Liver (tissue), 9 donors: ENCODE measurements around the gene HAAO. TPM values are rescaled to one million over a fixed set of nuclear protein-coding genes. Genes with fewer than 3 reads are reported as not detected.

Experiments used
- DNase-seq: peaks from one replicate; pipeline ENCODE4 v3.0.0-alpha.2; 2017; ENCODE audit warnings: low spot score
- H3K27ac ChIP-seq, 2 donors: one replicate each; pipeline ENCODE4 v1.7.0; 2013; ENCODE audit warnings: inconsistent platforms in 2 of 2, low read length in 2 of 2, control low read depth in 1 of 2, low read depth in 1 of 2, mild to moderate bottlenecking in 1 of 2
- H3K27me3 ChIP-seq, 4 donors: one replicate each; pipeline versions ENCODE4 v1.6.1 to v1.7.0; 2013; ENCODE audit warnings: low read length in 3 of 4, inconsistent platforms in 1 of 4, mild to moderate bottlenecking in 1 of 4, moderate library complexity in 1 of 4; ENCODE audit not compliant: control insufficient read depth in 4 of 4, insufficient read depth in 4 of 4
- H3K36me3 ChIP-seq, 4 donors: one replicate each; pipeline versions ENCODE4 v1.6.1 to v1.7.0; 2013; ENCODE audit warnings: low read length in 3 of 4, mild to moderate bottlenecking in 3 of 4, low read depth in 1 of 4, moderate library complexity in 1 of 4; ENCODE audit not compliant: control insufficient read depth in 4 of 4, insufficient read depth in 3 of 4
- H3K4me1 ChIP-seq, 4 donors: one replicate each; pipeline versions ENCODE4 v1.6.1 to v1.7.0; 2013; ENCODE audit warnings: low read length in 3 of 4, mild to moderate bottlenecking in 3 of 4, moderate library complexity in 1 of 4; ENCODE audit not compliant: control insufficient read depth in 4 of 4, insufficient read depth in 4 of 4
- H3K4me3 ChIP-seq, 3 donors: one replicate each; pipeline versions ENCODE4 v1.6.1 to v1.7.0; 2013; ENCODE audit warnings: low read length in 3 of 3, control low read depth in 1 of 3, low read depth in 1 of 3, mild to moderate bottlenecking in 1 of 3
- H3K9ac ChIP-seq, 2 donors: one replicate each; pipeline ENCODE4 v1.7.0; 2013; ENCODE audit warnings: low read length in 2 of 2, mild to moderate bottlenecking in 2 of 2, moderate library complexity in 2 of 2, control low read depth in 1 of 2, low read depth in 1 of 2
- H3K9me3 ChIP-seq, 4 donors: one replicate each; pipeline versions ENCODE4 v1.6.1 to v1.7.0; 2013; ENCODE audit warnings: low read length in 3 of 4; ENCODE audit not compliant: control insufficient read depth in 4 of 4
- CTCF ChIP-seq: fragments of 150-350 bp; IDR thresholded peaks from 2 replicates; pipeline ENCODE4 v1.5.1; 2017; ENCODE audit warnings: improper control_type of control experiment, low read depth, low read length; ENCODE audit not compliant: missing input control
- EGR1 ChIP-seq, 2 donors: IDR thresholded peaks; 2 replicates each; pipeline ENCODE4 v1.6.1; 2016 to 2018; ENCODE audit warnings: antibody characterized with exemption in 2 of 2, low read depth in 2 of 2
- FOXA1 ChIP-seq: IDR thresholded peaks from 2 replicates; pipeline ENCODE4 v1.6.1; 2016; ENCODE audit warnings: antibody characterized with exemption
- FOXA2 ChIP-seq: IDR thresholded peaks from 2 replicates; pipeline ENCODE4 v1.6.1; 2016; ENCODE audit warnings: antibody characterized with exemption
- GABPA ChIP-seq, 2 donors: IDR thresholded peaks in 1 of 2; conservative IDR thresholded peaks in 1 of 2; 2 replicates each; pipeline ENCODE4 v1.6.1; 2016; ENCODE audit warnings: antibody characterized with exemption in 2 of 2, mild to moderate bottlenecking in 1 of 2, moderate library complexity in 1 of 2
- HNF4A ChIP-seq, 2 donors: conservative IDR thresholded peaks; 2 replicates each; pipeline ENCODE4 v1.6.1; 2016; ENCODE audit warnings: antibody characterized with exemption in 2 of 2, mild to moderate bottlenecking in 2 of 2
- HNF4G ChIP-seq: IDR thresholded peaks from 2 replicates; pipeline ENCODE4 v1.6.1; 2016; ENCODE audit warnings: antibody characterized with exemption
- JUND ChIP-seq, 2 donors: IDR thresholded peaks; 2 replicates each; pipeline ENCODE4 v1.6.1; 2016; ENCODE audit warnings: antibody characterized with exemption in 2 of 2
- MAX ChIP-seq: IDR thresholded peaks from 2 replicates; pipeline ENCODE4 v1.6.1; 2016; ENCODE audit warnings: antibody characterized with exemption
- REST ChIP-seq: IDR thresholded peaks from 2 replicates; pipeline ENCODE4 v1.6.1; 2016; ENCODE audit warnings: antibody characterized with exemption, mild to moderate bottlenecking
- RXRA ChIP-seq, 2 donors: IDR thresholded peaks; 2 replicates each; pipeline ENCODE4 v1.6.1; 2017 to 2018; ENCODE audit warnings: antibody characterized with exemption in 2 of 2, mild to moderate bottlenecking in 1 of 2
- SP1 ChIP-seq: IDR thresholded peaks from 2 replicates; pipeline ENCODE4 v1.6.1; 2018; ENCODE audit warnings: antibody characterized with exemption, mild to moderate bottlenecking
- TAF1 ChIP-seq: conservative IDR thresholded peaks from 2 replicates; pipeline ENCODE4 v1.6.1; 2016; ENCODE audit warnings: antibody characterized with exemption, mild to moderate bottlenecking
- YY1 ChIP-seq: IDR thresholded peaks from 2 replicates; pipeline ENCODE4 v1.6.1; 2016; ENCODE audit warnings: antibody characterized with exemption, mild to moderate bottlenecking
- WGBS: extraction: QIAGEN DNeasy Blood & Tissue Kit; methylation state at CpG from one replicate; pipeline ENCODE4 v1.1.7; 2013; 5-methylcytosine and 5-hydroxymethylcytosine counted together
- polyA plus RNA-seq, 2 donors: library from polyadenylated mRNA; stranded (reverse) in 1 of 2; unstranded in 1 of 2; fragments of 200-250 nt in 1 of 2; fragments of >200 nt in 1 of 2; fragmentation: Nextera tagmentation in 1 of 2; extraction: Ambion mirVana in 1 of 2; gene quantifications; one replicate each; pipeline versions ENCODE4 v1.2.1 to v1.2.3, GENCODE V29; 2013 to 2015
- total RNA-seq, 2 donors: library from RNA; depleted of rRNA; stranded (reverse); fragments of >200 nt; gene quantifications; one replicate each; pipeline ENCODE4 v1.2.3, GENCODE V29; 2014
- TF ChIP-seq, protein P1 (sequence below): IDR thresholded peaks from 2 replicates; pipeline ENCODE4 v1.6.1; 2016; ENCODE audit warnings: antibody characterized with exemption
- TF ChIP-seq, protein P2 (sequence below): IDR thresholded peaks from 2 replicates; pipeline ENCODE4 v1.6.1; 2016; ENCODE audit warnings: antibody characterized with exemption
- donor health status: healthy.
- donor health status: healthy.
- donor health status: healthy.
- donor health status: healthy.
- donor health status: healthy.

Gene HAAO
- total and polyA plus RNA-seq, 4 donors: 17.4 to 140 (median 130) TPM

- peak; percentile 34 for DNase-seq
- H3K27ac ChIP-seq: peak overlapping the region; percentile 64 to 82
- no peak overlapping the region for H3K4me3 ChIP-seq
- H3K9ac ChIP-seq: peak overlapping the region in 1 of 2 donors; percentile 29
- H3K36me3 ChIP-seq: peaks cover 0 to 11% (median 3%) of the 10 kb centered on the region in 4 donors
- TF ChIP-seq SP1 (no peak), CTCF (no peak), GABPA (IDR thresholded peaks at IDR 0.05 in 1 of 2, conservative IDR thresholded peaks at IDR 0.05 in 1 of 2) (no peak), TAF1 (no peak)
- 50% methylated on average over 3 of the region's 3 CpGs for WGBS
- H3K9me3 ChIP-seq: no peaks in the 10 kb centered on the region
- peaks cover 24 to 85% (median 68%) of the 10 kb centered on the region in 4 donors for H3K4me1 ChIP-seq
- no peaks in the 10 kb centered on the region for H3K27me3 ChIP-seq
These were observed 5.0 kb downstream of the HAAO start for GRCh38 chr2:42787424-42787787.

DNA sequence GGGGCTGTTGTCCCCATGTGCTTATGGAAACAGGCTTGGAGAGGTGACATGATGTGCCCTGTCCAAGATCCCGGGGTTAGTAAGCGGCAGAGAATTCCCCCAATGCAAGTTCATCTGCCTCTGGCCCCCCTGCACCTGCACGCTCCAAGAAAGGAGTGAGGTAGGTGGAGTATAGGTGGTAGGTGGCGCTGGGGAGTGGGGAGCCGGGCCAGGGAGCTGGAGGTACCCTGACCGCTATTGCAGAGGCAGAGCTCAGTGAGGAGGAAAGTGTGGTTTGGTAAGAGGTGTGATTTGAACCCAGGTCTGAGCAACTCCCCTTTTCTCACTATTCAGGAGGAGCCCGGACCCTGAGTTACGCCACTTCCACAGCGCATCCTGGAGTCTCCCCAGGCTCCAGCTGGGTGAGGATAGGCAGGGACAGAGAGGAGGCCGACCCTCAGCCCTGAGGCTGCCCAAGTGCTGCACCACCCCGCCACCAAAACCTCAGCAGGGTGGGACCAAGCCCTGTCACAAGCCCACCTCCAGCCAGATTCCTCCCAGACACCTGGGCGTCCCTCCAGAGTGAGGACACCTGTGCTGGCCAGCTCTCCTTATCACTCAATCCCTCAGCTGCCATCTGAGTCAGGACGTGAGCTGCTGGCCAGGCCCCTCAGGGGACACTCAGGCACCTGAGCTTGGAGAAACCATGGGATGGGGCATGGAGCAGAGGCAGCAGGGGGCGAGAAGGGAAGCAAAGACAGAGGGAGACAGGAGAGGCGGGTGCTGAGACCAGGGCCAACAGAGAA is 5.6 kb downstream of the HAAO start:
- H3K27ac ChIP-seq: peak overlapping the region; percentile 64 to 82
- H3K9ac ChIP-seq: peak overlapping the region in 1 of 2 donors; percentile 26
- no peak overlapping the region for H3K4me3 ChIP-seq
- no peaks in the 10 kb centered on the region for H3K27me3 ChIP-seq
- WGBS: 62% methylated on average over 15 of the region's 15 CpGs
- TF ChIP-seq, protein P1, sequence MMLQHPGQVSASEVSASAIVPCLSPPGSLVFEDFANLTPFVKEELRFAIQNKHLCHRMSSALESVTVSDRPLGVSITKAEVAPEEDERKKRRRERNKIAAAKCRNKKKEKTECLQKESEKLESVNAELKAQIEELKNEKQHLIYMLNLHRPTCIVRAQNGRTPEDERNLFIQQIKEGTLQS: no peak
- TF ChIP-seq YY1: no peak
- TF ChIP-seq, protein P2, sequence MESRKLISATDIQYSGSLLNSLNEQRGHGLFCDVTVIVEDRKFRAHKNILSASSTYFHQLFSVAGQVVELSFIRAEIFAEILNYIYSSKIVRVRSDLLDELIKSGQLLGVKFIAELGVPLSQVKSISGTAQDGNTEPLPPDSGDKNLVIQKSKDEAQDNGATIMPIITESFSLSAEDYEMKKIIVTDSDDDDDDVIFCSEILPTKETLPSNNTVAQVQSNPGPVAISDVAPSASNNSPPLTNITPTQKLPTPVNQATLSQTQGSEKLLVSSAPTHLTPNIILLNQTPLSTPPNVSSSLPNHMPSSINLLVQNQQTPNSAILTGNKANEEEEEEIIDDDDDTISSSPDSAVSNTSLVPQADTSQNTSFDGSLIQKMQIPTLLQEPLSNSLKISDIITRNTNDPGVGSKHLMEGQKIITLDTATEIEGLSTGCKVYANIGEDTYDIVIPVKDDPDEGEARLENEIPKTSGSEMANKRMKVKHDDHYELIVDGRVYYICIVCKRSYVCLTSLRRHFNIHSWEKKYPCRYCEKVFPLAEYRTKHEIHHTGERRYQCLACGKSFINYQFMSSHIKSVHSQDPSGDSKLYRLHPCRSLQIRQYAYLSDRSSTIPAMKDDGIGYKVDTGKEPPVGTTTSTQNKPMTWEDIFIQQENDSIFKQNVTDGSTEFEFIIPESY: no peak
- no peak for TF ChIP-seq HNF4G
- TF ChIP-seq REST: no peak
- no peak for TF ChIP-seq HNF4A (conservative IDR thresholded peaks at IDR 0.05)
- TF ChIP-seq EGR1 (IDR thresholded peaks at IDR 0.05; ENCODE audit: low read depth in 2 of 2): no peak
- TF ChIP-seq TAF1: no peak
- TF ChIP-seq JUND (IDR thresholded peaks at IDR 0.05): no peak
- no peak for TF ChIP-seq GABPA (IDR thresholded peaks at IDR 0.05 in 1 of 2, conservative IDR thresholded peaks at IDR 0.05 in 1 of 2)
- no peak for TF ChIP-seq FOXA2
- no peak for TF ChIP-seq MAX
- TF ChIP-seq RXRA (IDR thresholded peaks at IDR 0.05): no peak
- TF ChIP-seq FOXA1: no peak
- no peak for TF ChIP-seq SP1
- H3K36me3 ChIP-seq: peaks cover 0 to 12% (median 3%) of the 10 kb centered on the region in 4 donors
- H3K9me3 ChIP-seq: no peaks in the 10 kb centered on the region
- H3K4me1 ChIP-seq: peaks cover 24 to 81% (median 66%) of the 10 kb centered on the region in 4 donors
- no peak for DNase-seq
